HCT116 (cell line): ENCODE measurements around the gene TIGD2. TPM values are rescaled to one million over a fixed set of nuclear protein-coding genes. Genes with fewer than 3 reads are reported as not detected.

Source experiments
- ATAC-seq: fragments of 200-7000 bp; cut with Tn5 transposase; 2 replicates; pipeline ENCODE4 v1.9.1; 2020; ENCODE audit warnings: mild to moderate bottlenecking, moderate library complexity
- BruUV-seq: library from RNA; stranded (reverse); fragments of 400-500 nt; replicated peaks from 2 replicates; lab custom pipeline; 2021; lab: Mats Ljungman, UMichigan
- CTCF ChIA-PET: fragments of 300-600 bp; sonication (Branson Sonifier 250); formaldehyde crosslinking; loops from one replicate; lab custom pipeline; 2021; ENCODE audit warnings: antibody characterized with exemption; lab: Charles Lee
- POLR2A ChIA-PET: fragments of 300-600, 350-600 bp; sonication (Branson Sonifier 250); formaldehyde crosslinking; loops from one replicate; lab custom pipeline; 2021; ENCODE audit warnings: antibody characterized with exemption; lab: Charles Lee
- RAD21 ChIA-PET, 2 experiments: fragments of 300-600 bp; sonication (Branson Sonifier 250); formaldehyde crosslinking; loops; one replicate each; lab custom pipeline; 2023; ENCODE audit warnings: low total read pairs in 2 of 2; ENCODE audit not compliant: uncharacterized antibody in 2 of 2, unreplicated experiment in 2 of 2, low non-redundant PET in 1 of 2; lab: Charles Lee
- DNase-seq: peaks from one replicate; pipeline ENCODE4 v3.0.0-alpha.2; 2010; ENCODE audit warnings: low read depth, low spot score
- H2AFZ ChIP-seq: fragments of 200-600 bp; shearing (Covaris generic), sonication (generic); 2 replicates; pipeline ENCODE4 v1.6.1; 2017; ENCODE audit warnings: low read depth, mixed run types, mixed read lengths, antibody characterized with exemption, low read length; ENCODE audit not compliant: poor library complexity, severe bottlenecking
- H3K27ac ChIP-seq: 2 replicates; pipeline ENCODE4 v1.5.1; 2012; ENCODE audit warnings: low read depth, low read length
- H3K27me3 ChIP-seq: fragments of 200-600 bp; sonication (generic); 2 replicates; pipeline ENCODE4 v1.6.1; 2016; ENCODE audit warnings: mixed run types, low read length, mixed read lengths; ENCODE audit not compliant: insufficient read depth
- H3K36me3 ChIP-seq, 2 experiments: fragments of 200-500 bp in 1 of 2; fragments of 200-600 bp in 1 of 2; sonication (Bioruptor generic) in 1 of 2; sonication (generic) in 1 of 2; 2 replicates each; pipeline versions ENCODE4 v1.5.1 to v1.6.1; 2014 to 2016; ENCODE audit warnings: low read length in 2 of 2, inconsistent platforms in 1 of 2, mixed read lengths in 1 of 2, mixed run types in 1 of 2; ENCODE audit not compliant: insufficient read depth in 2 of 2, control insufficient read depth in 1 of 2
- H3K4me1 ChIP-seq, 2 experiments: fragments of 200-600 bp in 1 of 2; sonication (generic) in 1 of 2; 2 replicates each; pipeline versions ENCODE4 v1.5.1 to v1.6.1; 2012 to 2017; ENCODE audit warnings: low read length in 2 of 2, inconsistent platforms in 1 of 2, mild to moderate bottlenecking in 1 of 2, mixed read lengths in 1 of 2, mixed run types in 1 of 2, moderate library complexity in 1 of 2; ENCODE audit not compliant: insufficient read depth in 2 of 2, control insufficient read depth in 1 of 2
- H3K4me2 ChIP-seq: fragments of 200-600 bp; sonication (generic); 2 replicates; pipeline ENCODE4 v1.6.1; 2017; ENCODE audit warnings: mixed run types, low read length, mixed read lengths
- H3K4me3 ChIP-seq, 2 experiments: fragments of 200-600 bp in 1 of 2; sonication (generic) in 1 of 2; replicated peaks in 1 of 2; 2 replicates each; pipeline ENCODE4 v1.5.1; 2011 to 2016; ENCODE audit warnings: low read length in 2 of 2, control low read depth in 1 of 2, low read depth in 1 of 2, mild to moderate bottlenecking in 1 of 2, mixed read lengths in 1 of 2, mixed run types in 1 of 2
- H3K79me2 ChIP-seq: fragments of 200-600 bp; sonication (generic); 2 replicates; pipeline ENCODE4 v1.6.1; 2017; ENCODE audit warnings: mild to moderate bottlenecking, mixed run types, low read length, moderate library complexity, mixed read lengths; ENCODE audit not compliant: insufficient read depth
- H3K9ac ChIP-seq: fragments of 200-600 bp; sonication (generic); 2 replicates; pipeline ENCODE4 v1.6.1; 2016; ENCODE audit warnings: low read length, mixed read lengths
- H3K9me2 ChIP-seq: fragments of 200-600 bp; sonication (generic), shearing (Covaris generic); 2 replicates; pipeline ENCODE4 v1.6.1; 2017; ENCODE audit warnings: mixed run types, mild to moderate bottlenecking, moderate library complexity; ENCODE audit not compliant: insufficient read depth
- H3K9me3 ChIP-seq, 2 experiments: fragments of 200-500 bp in 1 of 2; fragments of 200-600 bp in 1 of 2; sonication (Bioruptor generic) in 1 of 2; sonication (generic) in 1 of 2; 2 replicates each; pipeline ENCODE4 v1.6.1; 2014 to 2017; ENCODE audit warnings: low read length in 2 of 2, mixed read lengths in 2 of 2, inconsistent platforms in 1 of 2, low read depth in 1 of 2, mild to moderate bottlenecking in 1 of 2, mixed run types in 1 of 2, moderate library complexity in 1 of 2; ENCODE audit not compliant: control insufficient read depth in 1 of 2, insufficient read depth in 1 of 2
- H4K20me1 ChIP-seq: fragments of 200-600 bp; sonication (generic), shearing (Covaris generic); 2 replicates; pipeline ENCODE4 v1.6.1; 2017; ENCODE audit warnings: mixed run types, mild to moderate bottlenecking, moderate library complexity; ENCODE audit not compliant: insufficient read depth
- CBX3 ChIP-seq: IDR thresholded peaks from 2 replicates; pipeline ENCODE4 v1.6.1; 2012; ENCODE audit warnings: low read depth
- CEBPB ChIP-seq: IDR thresholded peaks from 2 replicates; pipeline ENCODE4 v1.6.1; 2012; ENCODE audit warnings: low read depth
- ELF1 ChIP-seq: IDR thresholded peaks from 2 replicates; pipeline ENCODE4 v1.6.1; 2012; ENCODE audit warnings: low read depth, borderline replicate concordance
- EZH2 ChIP-seq: fragments of 200-600 bp; sonication (generic); IDR thresholded peaks from 2 replicates; pipeline ENCODE4 v1.6.1; 2017; ENCODE audit warnings: antibody characterized with exemption, mixed run types
- EZH2phosphoT487 ChIP-seq: fragments of 200-600 bp; IDR thresholded peaks from 2 replicates; pipeline ENCODE4 v1.6.1; 2018; ENCODE audit warnings: antibody characterized with exemption, borderline replicate concordance
- FOSL1 ChIP-seq: IDR thresholded peaks from 2 replicates; pipeline ENCODE4 v1.6.1; 2012; ENCODE audit warnings: low read depth
- JUND ChIP-seq: IDR thresholded peaks from 2 replicates; pipeline ENCODE4 v1.6.1; 2012
- RAD21 ChIP-seq: IDR thresholded peaks from 2 replicates; pipeline ENCODE4 v1.6.1; 2012; ENCODE audit warnings: low read depth, mild to moderate bottlenecking
- SIN3A ChIP-seq: IDR thresholded peaks from 2 replicates; pipeline ENCODE4 v1.6.1; 2012; ENCODE audit warnings: low read depth
- SP1 ChIP-seq: IDR thresholded peaks from 2 replicates; pipeline ENCODE4 v1.6.1; 2012; ENCODE audit warnings: low read depth
- TCF7L2 ChIP-seq: IDR thresholded peaks from 2 replicates; pipeline ENCODE4 v1.7.0; 2011; ENCODE audit warnings: borderline replicate concordance, inconsistent platforms; ENCODE audit not compliant: insufficient read depth, insufficient read length; ENCODE audit errors: extremely low read depth
- ZNF274 ChIP-seq: fragments of 200-500 bp; sonication (Bioruptor generic); IDR thresholded peaks from 2 replicates; pipeline ENCODE4 v1.6.1; 2014; ENCODE audit warnings: mild to moderate bottlenecking, low read depth, low read length, inconsistent platforms
- intact Hi-C: fragments of 100-400 bp; cut with micrococcal nuclease; formaldehyde crosslinking; loops from 2 replicates; pipeline ENCODE4 v1.10.0; 2022
- total RNA-seq: library from RNA; stranded (reverse); gene quantifications from one replicate; pipeline ENCODE4 v1.2.1, GENCODE V29; 2021; ENCODE audit not compliant: unreplicated experiment
- TF ChIP-seq, protein P1 (sequence below), 3 experiments: fragments of 200-600 bp in 1 of 3; sonication (generic) in 1 of 3; IDR thresholded peaks in 2 of 3; conservative IDR thresholded peaks in 1 of 3; 2 replicates each; pipeline ENCODE4 v1.5.1; 2012 to 2017; ENCODE audit warnings: low read depth in 2 of 3, low read length in 2 of 3, antibody characterized with exemption in 1 of 3, borderline replicate concordance in 1 of 3, control low read depth in 1 of 3, mild to moderate bottlenecking in 1 of 3, mixed read lengths in 1 of 3, mixed run types in 1 of 3, moderate library complexity in 1 of 3; ENCODE audit not compliant: insufficient read depth in 1 of 3
- TF ChIP-seq, protein P2 (sequence below): IDR thresholded peaks from 2 replicates; pipeline ENCODE4 v1.6.1; 2011; ENCODE audit warnings: mild to moderate bottlenecking, low read length, moderate library complexity; ENCODE audit not compliant: insufficient replicate concordance; ENCODE audit errors: extremely low read depth

The TIGD2 gene
- total RNA-seq, 1 experiment from 2014 or later, result 10.3 TPM

DNA sequence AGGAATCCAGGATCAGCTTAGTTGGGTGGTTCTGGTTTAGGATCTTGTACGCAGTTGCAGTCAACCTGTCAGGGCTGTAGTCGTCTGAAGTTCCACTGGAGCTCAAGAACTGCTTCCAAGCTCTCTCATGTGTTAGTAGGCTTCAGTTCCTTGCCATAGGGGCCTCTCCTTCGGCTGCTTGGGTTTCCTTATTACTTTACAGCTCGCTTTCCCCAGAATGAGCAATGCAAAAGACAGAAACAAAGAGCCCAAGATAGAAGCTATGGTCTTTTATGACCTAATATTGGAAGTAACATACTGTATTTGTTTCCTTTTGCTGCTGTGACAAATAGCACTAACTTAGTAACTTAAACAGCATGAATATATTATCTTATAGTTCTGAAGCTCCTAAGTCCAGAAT, 51.7 kb downstream of the TIGD2 start:
- intact Hi-C loops, result no loop called here
- CTCF ChIA-PET, result interaction anchor here (1.1 kb wide), 1 partner anchor 21 kb away, joined by 3 read pairs; no protein-coding TSS in a partner anchor

More for the DNA sequence above, 51.7 kb downstream of the TIGD2 start:
- ATAC-seq, result no peak
- Histone ChIP-seq H3K4me3 (no peak overlapping the region), H3K4me2 (no peak overlapping the region), H3K4me1 (no peaks in the 10 kb centered on the region), H3K9ac (no peak overlapping the region), H3K36me3 (no peaks in the 10 kb centered on the region), H4K20me1 (no peaks in the 10 kb centered on the region), H3K79me2 (no peaks in the 10 kb centered on the region)
- no peak for DNase-seq
- BruUV-seq, result no TSS peak
- ChIA-PET POLR2A (no interaction called here), RAD21 (no interaction called here)
- TF ChIP-seq, protein P1, sequence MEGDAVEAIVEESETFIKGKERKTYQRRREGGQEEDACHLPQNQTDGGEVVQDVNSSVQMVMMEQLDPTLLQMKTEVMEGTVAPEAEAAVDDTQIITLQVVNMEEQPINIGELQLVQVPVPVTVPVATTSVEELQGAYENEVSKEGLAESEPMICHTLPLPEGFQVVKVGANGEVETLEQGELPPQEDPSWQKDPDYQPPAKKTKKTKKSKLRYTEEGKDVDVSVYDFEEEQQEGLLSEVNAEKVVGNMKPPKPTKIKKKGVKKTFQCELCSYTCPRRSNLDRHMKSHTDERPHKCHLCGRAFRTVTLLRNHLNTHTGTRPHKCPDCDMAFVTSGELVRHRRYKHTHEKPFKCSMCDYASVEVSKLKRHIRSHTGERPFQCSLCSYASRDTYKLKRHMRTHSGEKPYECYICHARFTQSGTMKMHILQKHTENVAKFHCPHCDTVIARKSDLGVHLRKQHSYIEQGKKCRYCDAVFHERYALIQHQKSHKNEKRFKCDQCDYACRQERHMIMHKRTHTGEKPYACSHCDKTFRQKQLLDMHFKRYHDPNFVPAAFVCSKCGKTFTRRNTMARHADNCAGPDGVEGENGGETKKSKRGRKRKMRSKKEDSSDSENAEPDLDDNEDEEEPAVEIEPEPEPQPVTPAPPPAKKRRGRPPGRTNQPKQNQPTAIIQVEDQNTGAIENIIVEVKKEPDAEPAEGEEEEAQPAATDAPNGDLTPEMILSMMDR (IDR thresholded peaks at IDR 0.05 in 2 of 3, conservative IDR thresholded peaks at IDR 0.05 in 1 of 3; ENCODE audit: borderline replicate concordance in 1 of 3, insufficient read depth in 1 of 3, low read depth in 2 of 3, low read length in 2 of 3), result no peak
- no peak for TF ChIP-seq EZH2phosphoT487
- no peak for TF ChIP-seq ZNF274
- TF ChIP-seq EZH2, result no peak
- no peak for TF ChIP-seq FOSL1
- TF ChIP-seq JUND, result no peak
- TF ChIP-seq SP1, result no peak
- TF ChIP-seq, protein P2, sequence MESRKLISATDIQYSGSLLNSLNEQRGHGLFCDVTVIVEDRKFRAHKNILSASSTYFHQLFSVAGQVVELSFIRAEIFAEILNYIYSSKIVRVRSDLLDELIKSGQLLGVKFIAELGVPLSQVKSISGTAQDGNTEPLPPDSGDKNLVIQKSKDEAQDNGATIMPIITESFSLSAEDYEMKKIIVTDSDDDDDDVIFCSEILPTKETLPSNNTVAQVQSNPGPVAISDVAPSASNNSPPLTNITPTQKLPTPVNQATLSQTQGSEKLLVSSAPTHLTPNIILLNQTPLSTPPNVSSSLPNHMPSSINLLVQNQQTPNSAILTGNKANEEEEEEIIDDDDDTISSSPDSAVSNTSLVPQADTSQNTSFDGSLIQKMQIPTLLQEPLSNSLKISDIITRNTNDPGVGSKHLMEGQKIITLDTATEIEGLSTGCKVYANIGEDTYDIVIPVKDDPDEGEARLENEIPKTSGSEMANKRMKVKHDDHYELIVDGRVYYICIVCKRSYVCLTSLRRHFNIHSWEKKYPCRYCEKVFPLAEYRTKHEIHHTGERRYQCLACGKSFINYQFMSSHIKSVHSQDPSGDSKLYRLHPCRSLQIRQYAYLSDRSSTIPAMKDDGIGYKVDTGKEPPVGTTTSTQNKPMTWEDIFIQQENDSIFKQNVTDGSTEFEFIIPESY, result no peak
- no peak for TF ChIP-seq SIN3A
- TF ChIP-seq TCF7L2, result no peak
- no peak for TF ChIP-seq RAD21
- TF ChIP-seq CEBPB, result no peak
- TF ChIP-seq ELF1, result no peak
- TF ChIP-seq CBX3, result no peak
- TF ChIP-seq, all 23 proteins: peak for 0
- no peak overlapping the region for H2AFZ ChIP-seq
- no peaks in the 10 kb centered on the region for H3K9me2 ChIP-seq
- H3K27me3 ChIP-seq, result no peaks in the 10 kb centered on the region
- no peaks in the 10 kb centered on the region for H3K9me3 ChIP-seq
- H3K27ac ChIP-seq, result no peak overlapping the region
